HG02852 (cell line): ENCODE measurements around the gene PRKAR1B.
"Not testable (repeated sequence)": the region's sequence is repeated elsewhere in the genome, so short reads cannot be mapped to it uniquely, and the experiment has no call there.

ENCODE experiments used
- ATAC-seq: cut with Tn5 transposase; IDR thresholded peaks from one replicate; pipeline ENCODE4 v1.9.1; 2021; ENCODE audit warnings: mild to moderate bottlenecking, moderate library complexity; ENCODE audit not compliant: unreplicated experiment

The PRKAR1B gene

DNA sequence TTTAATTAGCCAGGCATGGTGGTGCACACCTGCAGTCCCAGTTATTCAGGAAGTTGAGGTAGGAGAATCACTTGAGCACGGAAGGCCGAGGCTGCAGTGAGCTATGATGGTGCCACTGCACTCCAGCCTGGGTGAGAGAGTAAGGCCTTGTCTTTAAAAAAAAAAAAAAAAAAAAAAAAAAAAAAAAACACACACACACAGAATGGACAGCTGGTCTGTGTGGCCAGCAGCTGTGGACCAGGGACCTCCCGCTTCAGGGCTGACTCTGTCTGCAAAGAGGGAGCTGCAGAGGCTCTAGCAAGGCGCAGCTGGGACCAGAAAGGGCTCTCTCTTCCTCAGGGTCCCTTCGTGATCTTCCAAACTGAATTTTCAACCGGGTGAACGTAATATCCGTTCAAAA is 54.2 kb downstream of the PRKAR1B start:
- no peak for ATAC-seq

DNA sequence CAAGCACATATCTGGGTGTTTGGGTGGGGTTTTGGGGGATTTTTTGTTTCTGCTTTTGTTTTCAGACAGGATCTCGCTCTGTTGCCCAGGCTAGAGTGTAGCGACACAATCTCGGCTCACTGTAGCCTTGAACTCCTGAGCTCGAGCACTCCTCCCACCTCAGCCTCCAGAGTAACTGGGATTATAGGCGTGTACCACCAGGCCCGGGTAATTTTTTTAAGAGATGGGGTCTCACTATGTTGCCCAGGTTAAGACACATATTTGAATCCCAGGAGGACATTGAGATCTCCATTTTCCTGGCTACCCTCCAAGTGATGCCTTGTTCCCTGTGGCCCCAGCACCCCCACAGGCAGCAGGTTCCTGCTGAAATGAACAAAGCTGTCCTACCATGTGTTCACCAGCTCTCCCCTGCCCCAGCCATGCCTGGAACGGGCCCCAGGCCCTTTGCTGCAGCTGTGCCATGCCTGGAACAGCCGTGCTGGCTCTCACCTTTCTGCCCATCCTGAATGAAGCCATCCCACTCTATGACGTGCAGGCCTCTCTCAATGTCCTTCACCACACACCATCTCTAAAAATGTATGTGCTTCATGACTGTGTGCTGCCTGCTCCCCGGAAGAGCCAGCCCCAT is 55.6 kb downstream of the PRKAR1B start:
- no peak for ATAC-seq

DNA sequence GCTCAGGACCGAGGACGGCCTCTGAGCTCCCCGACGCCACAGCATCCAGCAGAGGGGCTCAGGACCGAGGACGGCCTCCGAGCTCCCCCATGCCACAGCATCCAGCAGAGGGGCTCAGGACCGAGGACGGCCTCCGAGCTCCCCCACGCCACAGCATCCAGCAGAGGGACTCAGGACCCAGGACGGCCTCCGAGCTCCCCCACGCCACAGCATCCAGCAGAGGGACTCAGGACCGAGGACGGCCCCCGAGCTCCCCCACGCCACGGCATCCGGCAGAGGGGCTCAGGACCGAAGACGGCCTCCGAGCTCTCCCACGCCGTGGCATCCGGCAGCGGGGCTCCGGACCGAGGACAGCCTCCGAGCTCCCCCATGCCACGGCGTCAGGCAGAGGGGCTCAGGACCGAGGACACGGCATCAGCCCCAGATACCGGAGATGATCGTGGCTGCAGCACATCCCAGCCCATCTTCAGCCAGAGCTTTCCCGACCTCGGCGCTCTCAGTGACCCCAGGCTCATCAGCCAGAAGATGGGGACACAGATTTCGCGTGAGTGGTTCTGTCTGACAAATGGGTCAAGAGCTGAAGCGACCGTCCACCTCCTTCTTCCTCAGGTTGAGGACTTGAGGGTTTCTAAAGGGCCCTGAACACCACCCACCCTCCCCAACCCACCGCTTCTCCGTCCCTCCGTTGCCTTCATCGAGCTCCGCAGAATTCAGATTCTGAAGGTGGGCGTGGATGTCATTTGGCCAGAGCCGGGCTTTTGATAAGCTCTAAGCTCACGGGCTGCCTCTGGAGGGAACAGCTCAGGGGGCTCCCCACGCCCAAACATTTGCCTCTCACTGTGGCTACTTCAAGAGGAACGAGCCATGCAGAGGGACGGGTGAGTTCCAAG is 56.3 kb downstream of the PRKAR1B start:
- ATAC-seq = no peak

DNA sequence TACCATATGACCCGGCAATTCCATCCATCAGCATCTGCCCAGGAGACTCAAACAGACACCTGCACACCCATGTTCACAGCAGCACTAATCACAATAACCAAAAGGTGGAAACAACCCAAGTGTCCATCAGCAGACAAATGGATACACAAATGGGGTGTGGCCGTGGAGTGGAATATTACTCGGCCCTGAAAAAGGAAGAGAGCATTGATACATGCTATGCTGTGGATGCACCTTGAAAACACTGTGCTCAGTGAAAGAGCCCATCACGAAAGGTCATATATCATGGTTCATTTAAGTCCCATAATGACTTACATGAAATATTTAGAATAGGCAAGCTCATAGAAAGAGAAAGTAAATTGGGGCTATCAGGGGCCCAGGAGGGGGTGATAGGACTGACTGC is 58.1 kb downstream of the PRKAR1B start:
- no peak for ATAC-seq

DNA sequence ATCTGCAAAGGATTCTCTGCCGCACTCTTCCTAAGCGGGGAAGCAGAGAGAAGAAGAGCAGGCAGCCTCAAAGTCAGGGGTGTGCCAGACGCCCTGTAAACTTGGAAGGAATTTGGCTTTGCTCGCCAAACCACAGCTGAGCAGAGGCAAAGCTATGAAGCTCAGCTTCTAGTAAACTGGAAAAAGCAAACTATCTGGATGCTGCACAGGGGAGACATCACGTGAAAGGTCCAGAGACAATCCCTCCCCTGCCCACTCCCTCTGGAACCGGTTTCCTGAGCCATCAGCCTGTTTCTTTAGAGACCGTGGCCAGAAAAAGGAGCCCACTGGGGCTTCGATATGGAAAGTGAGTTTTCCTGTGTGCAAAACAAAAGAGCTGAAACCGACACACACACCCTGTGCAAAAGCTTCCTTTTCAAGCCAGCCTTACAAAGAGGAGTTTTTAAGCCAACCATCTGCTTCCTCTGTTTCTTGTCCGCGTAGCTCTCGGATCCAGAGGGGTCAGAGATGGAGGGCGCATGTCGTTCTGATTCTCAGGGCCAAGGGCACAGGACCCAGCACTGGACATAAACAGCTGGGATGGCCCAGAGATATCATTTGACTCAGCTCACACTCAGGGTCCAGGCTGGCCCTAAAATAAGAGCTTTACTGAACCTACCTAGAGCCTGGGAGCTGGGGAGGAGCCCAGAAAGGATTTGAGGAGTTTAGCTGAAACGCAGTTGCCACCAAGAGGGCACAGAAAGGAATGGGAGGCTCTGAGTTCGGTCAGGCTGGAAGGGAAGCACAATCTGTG is 58.7 kb downstream of the PRKAR1B start:
- ATAC-seq = no peak

DNA sequence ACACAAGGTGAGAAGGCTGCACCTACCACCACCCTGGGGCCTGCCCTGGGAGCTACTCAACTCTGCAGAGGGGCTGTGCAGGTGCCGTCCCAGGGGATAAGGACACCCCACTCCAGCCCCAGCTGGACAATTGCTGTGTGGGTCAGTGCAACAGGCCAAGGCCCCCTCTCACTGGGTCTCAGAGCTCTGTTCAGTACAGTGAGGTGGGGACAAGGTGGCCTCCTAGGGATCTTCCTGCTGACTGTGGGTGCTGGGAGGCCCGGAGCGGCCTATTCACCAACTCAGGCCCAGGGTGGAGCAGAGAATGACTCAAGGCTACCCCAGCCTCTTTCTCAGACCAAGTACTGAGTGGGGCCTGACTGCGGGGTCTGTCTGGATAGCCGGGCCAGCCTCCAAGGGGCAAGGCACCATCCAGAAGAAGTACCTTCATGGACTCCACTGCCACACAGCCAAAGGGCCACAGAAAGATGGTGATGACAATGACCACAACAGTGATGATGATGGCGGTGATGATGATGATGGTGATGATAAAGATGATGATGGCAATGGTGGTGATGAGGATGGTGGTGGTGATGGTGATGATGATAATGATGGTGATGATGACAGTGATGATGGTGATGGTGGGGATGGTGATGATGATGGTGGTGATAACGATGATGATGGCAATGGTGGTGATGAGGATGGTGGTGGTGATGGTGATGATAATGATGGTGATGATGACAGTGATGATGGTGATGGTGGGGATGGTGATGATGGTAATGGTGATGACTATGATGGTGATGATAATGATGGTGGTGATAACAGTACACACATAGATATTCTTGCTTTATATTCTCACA is 60.4 kb downstream of the PRKAR1B start:
- no peak for ATAC-seq

DNA sequence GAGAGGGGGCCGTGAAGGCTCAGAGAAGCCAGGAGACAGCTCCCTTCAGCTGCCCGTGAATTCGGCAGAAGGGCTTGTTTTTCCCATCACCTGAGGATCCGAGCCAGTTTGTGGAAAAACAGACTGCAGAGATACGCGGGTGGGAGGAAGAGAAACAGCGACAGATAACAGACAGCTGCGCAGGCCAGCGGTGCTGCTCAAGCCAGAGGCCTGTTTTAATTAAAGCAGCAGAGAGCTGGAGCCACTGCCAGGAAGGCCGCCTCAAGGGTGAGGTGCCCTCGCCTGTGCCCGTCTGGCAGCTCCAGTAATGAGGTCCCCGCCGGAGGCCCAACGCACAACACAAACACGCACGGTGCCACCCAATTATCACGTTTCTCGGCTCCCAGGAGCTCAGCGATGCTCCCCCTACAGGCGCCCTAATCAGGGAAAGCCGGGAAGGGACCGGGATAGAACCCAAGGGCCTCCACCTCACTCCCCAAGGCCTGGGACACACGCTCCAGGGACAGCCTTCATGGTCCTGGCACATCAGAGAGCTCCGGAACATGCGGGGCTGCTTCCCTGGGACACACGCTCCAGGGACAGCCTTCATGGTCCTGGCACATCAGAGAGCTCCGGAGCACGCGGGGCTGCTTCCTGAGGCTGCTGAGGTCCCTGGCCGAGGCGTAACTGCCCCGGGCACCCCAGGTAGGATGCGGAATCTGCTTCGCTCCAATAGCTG is 61.2 kb downstream of the PRKAR1B start:
- no peak for ATAC-seq

DNA sequence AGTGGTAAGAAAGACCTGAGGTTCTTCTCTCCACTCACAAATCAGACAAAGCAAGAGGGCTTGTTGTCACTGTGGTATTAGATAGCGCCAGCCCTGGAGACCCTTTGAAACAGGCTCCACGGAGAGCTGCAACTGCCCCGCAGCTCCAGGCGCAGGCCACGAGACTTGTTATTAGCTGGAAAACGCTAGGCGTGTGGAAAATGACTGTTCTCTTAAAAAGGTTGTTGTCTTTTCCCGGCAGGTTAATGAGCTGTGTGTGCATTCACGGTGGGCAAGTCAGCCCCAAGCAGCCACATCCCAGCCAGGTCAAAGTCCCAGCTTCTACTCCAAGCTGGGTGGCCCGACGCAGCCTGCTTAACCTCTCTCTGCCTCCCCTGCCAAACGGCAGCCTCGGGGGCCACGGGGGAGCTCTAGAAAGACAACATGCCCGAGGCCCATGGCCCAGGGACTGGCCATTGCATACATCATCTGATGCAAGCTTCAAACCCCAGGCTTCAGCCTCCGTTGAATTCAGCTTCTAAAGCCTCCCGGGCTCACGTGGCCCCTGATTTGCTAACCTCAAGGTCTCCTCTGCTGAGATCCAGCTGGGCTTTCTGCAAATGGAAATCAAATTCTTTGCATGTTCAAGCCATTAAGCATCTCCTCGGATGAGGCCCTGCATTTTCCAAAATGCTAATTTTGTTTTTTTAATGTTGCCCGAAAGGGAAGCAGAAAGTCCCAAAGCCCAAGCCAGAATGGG is 61.9 kb downstream of the PRKAR1B start:
- ATAC-seq = no peak

DNA sequence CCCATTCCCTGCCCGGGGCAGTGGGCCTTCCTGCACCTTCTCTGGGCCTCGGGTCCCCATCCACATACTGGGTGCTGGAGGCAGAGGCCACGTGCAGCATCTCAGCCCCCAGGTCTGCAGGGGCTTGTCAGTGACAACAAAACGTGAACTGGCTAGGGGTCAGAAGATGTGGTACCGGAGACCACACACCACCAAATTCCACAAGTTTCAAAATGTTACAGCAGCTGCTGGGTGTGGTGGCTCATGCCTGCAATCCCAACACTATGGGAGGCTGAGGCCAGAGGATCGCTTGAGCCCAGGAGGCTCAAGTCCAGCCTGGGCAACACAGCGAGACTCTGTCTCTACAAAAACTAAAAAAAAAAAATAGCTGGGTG is 62.7 kb downstream of the PRKAR1B start:
- ATAC-seq = no peak

DNA sequence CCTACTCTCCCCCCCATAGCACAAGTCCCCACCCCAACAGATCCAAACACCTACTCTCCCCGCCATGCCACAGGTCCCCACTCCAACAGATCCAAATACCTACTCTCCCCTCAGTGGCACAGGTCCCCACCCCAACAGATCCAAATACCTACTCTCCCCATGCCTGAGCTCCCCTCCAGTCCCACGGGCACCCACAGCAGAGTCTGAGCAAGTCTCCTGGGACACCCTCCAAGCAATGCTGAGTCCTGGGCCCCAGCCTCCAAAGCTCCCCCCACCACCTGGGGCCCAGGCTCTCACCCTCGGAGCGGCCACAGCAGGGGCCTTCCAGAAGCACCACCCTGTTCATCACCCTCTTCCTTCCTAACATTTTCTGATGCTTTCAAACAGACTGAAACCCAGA is 64.5 kb downstream of the PRKAR1B start:
- ATAC-seq = no peak

DNA sequence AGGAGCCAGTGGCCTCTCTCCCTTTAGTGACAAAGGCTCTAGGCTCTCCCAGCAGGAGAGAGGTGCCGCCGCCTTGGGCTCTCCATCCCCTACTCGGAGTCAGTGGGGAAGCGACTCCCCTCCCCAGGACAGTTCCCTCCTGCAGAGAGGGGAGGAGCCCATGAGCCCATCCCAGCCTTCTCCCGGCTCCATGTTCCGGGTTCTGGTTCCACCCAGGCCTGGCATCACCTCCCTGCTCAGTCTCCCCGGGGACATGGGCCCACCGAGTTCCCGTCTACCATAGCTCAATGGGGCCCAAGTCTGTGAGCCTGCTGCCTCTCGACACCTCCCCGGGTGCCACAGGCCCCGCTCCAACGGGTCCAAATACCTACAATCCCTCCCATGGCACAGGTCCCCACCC is 67.1 kb downstream of the PRKAR1B start:
- no peak for ATAC-seq

DNA sequence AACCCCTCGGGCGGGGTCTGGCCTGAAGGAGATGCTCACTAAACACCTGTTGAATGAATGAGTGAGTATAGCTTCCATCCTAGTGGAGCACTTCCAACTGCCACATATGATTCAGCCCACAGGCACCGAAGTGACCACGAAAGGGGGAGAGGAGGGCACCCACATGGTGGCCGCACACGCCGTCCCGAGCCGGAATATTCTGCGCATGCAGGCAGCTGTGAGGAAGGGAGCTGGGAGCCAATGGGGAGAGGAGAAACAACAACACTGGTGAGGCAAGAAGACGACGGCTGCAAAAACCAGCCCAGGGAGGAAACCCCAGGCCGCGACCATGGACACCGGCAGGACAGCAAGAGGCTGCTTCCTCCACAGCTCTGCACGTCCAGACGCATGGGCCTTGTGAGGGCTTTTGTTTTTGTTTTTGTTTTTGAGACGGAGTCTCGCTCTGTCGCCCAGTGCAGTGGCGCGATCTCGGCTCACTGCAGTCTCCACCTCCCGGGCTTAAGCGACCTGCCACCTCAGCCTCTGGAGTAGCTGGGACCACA is 67.7 kb downstream of the PRKAR1B start:
- no peak for ATAC-seq

DNA sequence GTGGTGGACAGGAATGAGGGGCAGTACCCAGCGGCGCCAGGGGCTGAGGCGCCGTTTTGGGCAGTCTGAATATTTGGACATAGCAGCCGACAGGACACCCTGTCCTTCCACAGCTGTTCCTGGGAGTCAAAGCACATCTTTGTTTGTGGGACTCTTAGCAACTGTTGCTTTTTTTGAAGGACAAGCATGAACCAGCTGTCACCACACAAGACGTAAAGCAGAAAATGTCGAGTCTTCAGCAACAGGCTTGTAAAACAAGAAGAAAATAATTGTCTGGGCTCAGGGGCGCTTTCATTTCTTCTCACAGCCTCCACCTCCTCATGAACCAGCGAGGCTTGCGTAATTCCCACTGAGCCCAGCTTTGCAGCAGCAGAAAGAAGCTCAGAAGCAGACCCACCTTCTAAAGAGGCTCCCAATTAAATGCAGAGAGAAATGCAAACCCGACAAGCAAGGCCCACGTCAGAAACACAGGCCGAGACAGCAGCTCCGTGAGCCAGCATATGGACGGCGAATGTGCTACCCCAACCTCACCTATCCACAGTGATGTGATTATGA is 69.4 kb downstream of the PRKAR1B start:
- ATAC-seq = no peak

DNA sequence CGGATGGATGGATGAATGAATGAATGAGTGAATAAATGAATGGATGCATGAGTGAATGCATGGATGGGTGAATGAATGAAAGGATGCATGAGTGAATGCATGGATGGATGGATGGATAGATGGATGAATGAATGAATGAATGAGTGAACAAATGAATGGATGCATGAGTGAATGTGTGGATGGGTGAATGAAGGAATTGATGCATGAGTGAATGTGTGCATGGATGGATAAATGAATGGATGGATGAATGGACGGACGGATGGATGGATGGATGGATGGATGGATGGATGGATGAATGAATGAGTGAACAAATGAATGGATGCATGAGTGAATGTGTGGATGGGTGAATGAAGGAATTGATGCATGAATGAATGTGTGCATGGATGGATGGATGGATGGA is 70.1 kb downstream of the PRKAR1B start:
- ATAC-seq = not testable (repeated sequence)

DNA sequence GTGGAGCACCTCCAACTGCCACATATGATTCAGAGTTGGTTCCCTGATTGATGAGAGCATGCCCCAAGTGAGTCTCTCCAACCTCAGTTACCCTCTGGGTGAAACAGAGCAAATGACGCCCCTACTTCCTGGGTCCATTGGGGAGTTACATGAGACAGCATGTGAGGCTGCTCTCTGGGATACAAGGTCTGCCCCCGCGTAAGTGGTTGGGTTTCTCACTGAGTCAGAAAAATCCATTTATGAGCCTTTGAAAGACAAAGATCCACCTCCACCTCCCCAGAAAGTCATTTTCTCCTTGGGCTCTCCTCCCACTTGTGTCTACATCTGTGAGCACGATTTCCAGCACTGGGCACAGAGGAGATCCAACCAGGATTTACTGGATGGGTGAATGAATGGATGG is 71.3 kb downstream of the PRKAR1B start:
- ATAC-seq = no peak

DNA sequence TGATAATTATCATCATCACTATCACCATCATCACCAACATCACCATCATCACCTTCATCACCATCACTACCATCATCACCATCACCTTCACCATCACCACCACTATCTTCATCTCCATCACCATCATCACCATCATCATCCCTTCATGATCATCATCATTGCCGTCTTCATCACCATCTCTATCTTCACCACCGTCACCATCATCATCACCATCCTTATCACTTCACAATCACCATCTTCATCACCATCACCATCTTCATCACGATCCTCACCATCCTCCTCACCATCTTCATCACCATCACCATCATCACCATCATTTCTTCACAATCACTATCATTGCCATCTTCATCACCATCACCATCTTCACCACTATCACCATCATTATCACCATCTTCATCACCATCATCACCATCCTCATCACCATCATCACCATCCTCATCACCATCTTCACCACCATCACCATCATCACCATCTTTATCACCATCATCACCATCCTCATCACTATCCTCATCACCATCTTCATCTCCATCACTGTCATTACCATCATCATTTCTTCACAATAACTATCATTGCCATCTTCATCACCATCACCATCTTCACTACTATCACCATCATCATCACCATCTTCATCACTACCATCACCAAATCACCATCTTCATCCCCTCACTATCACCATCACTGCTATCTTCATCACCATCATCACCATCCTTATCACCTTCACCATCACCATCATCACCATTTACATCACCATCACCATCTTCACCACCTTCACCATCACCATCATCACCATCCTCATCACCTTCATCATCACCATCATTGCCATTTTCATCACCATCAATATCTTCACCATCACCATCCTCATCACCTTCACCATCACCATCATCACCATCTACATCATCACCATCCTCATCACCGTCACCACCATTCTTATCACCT is 73.0 kb downstream of the PRKAR1B start:
- no peak for ATAC-seq

DNA sequence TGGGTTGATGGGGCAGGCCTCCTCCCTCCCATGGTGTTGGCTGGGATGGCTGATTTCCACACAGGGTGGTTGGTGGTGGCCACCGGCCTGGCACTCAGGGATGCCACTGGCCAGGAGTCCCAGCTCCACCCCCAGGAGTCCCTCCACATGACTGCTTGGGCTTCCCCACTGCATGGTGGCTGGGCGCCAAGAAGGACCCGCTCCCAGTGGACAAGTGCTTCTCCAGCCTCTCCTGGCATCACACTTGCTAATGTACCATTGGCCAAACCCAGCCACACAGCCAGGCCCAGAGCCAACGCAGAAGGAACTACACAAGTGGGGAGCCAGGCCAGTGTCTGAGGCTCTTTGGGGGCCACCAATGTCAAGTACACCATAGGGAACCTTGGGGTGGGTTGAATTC is 74.2 kb downstream of the PRKAR1B start:
- no peak for ATAC-seq

DNA sequence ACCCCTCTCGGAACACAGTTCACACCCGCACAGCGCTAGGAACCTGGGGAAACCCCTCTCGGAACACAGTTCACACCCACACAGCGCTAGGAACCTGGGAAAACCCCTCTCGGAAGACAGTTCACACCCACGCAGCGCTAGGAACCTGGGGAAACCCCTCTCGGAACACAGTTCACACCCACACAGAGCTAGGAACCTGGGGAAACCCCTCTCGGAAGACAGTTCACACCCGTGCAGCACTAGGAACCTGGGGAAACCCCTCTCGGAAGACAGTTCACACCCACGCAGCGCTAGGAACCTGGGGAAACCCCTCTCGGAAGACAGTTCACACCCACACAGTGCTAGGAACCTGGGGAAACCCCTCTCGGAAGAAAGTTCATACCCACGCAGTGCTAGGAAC is 74.9 kb downstream of the PRKAR1B start:
- ATAC-seq = not testable (repeated sequence)
